ENCODE measurements around the gene DSG4.

- TF ChIP-seq CTCF (IDR thresholded peaks at IDR 0.05) (no peak), EP300 (IDR thresholded peaks at IDR 0.05) (no peak)
These were observed 53.5 kb downstream of the DSG4 start for GRCh38 chr18:31430072-31430471.

Data from upper lobe of left lung (tissue), 4 donors.